ENCODE results near the gene ABCB4.
"Not testable (repeated sequence)": the region's sequence is repeated elsewhere in the genome, so short reads cannot be mapped to it uniquely, and the experiment has no call there.

The ABCB4 gene

GRCh38 chr7:87474533-87475358 is 734 bp downstream of the ABCB4 start:
- DNase-seq, result no peak

- no peak for DNase-seq
Observed at GRCh38 chr7:87473986-87474385, 1.5 kb downstream of the ABCB4 start.

- no peak for DNase-seq
Observed at GRCh38 chr7:87473192-87473591, 2.3 kb downstream of the ABCB4 start.

GRCh38 chr7:87471473-87471872 is 4.0 kb downstream of the ABCB4 start:
- no peak for DNase-seq

- not testable (repeated sequence) for DNase-seq
Observed at GRCh38 chr7:87469204-87469603, 6.3 kb downstream of the ABCB4 start.

GRCh38 chr7:87465534-87465880 is 10.0 kb downstream of the ABCB4 start:
- DNase-seq, result not testable (repeated sequence)

GRCh38 chr7:87464830-87465533 is 10.5 kb downstream of the ABCB4 start:
- peak; percentile 61 to 64 for DNase-seq

- no peak for DNase-seq
Observed at GRCh38 chr7:87463982-87464381, 11.5 kb downstream of the ABCB4 start.

GRCh38 chr7:87460444-87460843 is 15.0 kb downstream of the ABCB4 start:
- DNase-seq, result not testable (repeated sequence)

- DNase-seq, result no peak
Observed at GRCh38 chr7:87459941-87460340, 15.5 kb downstream of the ABCB4 start.

- no peak for DNase-seq
Observed at GRCh38 chr7:87458148-87458547, 17.3 kb downstream of the ABCB4 start.

GRCh38 chr7:87456247-87456646 is 19.2 kb downstream of the ABCB4 start:
- DNase-seq, result no peak

- no peak for DNase-seq
Observed at GRCh38 chr7:87452279-87452678, 23.2 kb downstream of the ABCB4 start.

GRCh38 chr7:87451187-87451586 is 24.3 kb downstream of the ABCB4 start:
- no peak for DNase-seq

- DNase-seq, result no peak
Observed at GRCh38 chr7:87450706-87451105, 24.8 kb downstream of the ABCB4 start.

GRCh38 chr7:87448388-87448787 is 27.1 kb downstream of the ABCB4 start:
- peak; percentile 2 to 10 for DNase-seq

GRCh38 chr7:87447116-87447635 is 28.3 kb downstream of the ABCB4 start:
- DNase-seq, result no peak

- no peak for DNase-seq
Observed at GRCh38 chr7:87445897-87446296, 29.6 kb downstream of the ABCB4 start.

GRCh38 chr7:87435546-87435945 is 39.9 kb downstream of the ABCB4 start:
- DNase-seq, result no peak

GRCh38 chr7:87432536-87432935 is 42.9 kb downstream of the ABCB4 start:
- DNase-seq, result no peak

- DNase-seq, result no peak
Observed at GRCh38 chr7:87427288-87427687, 48.2 kb downstream of the ABCB4 start.

- DNase-seq, result no peak
Observed at GRCh38 chr7:87426160-87426559, 49.3 kb downstream of the ABCB4 start.

- no peak for DNase-seq
Observed at GRCh38 chr7:87424075-87424474, 51.4 kb downstream of the ABCB4 start.

GRCh38 chr7:87420173-87420572 is 55.3 kb downstream of the ABCB4 start:
- no peak for DNase-seq
